HEK293 (cell line): ENCODE measurements around the gene FRMD6.

Experiments used
- INSM2 ChIP-seq: fragments of 450-650 bp; formaldehyde crosslinking; IDR thresholded peaks from 2 replicates; pipeline ENCODE4 v1.5.1; 2016; ENCODE audit warnings: missing biosample characterization, missing genetic modification characterization
- PRDM2 ChIP-seq: fragments of 450-650 bp; formaldehyde crosslinking; IDR thresholded peaks from 2 replicates; pipeline ENCODE4 v1.5.1; 2016; ENCODE audit warnings: missing biosample characterization, missing genetic modification characterization, borderline replicate concordance
- PRDM4 ChIP-seq: fragments of 450-650 bp; formaldehyde crosslinking; IDR thresholded peaks from 2 replicates; pipeline ENCODE4 v1.5.1; 2017; ENCODE audit warnings: missing biosample characterization, missing genetic modification characterization
- ZBTB11 ChIP-seq: fragments of 450-650 bp; formaldehyde crosslinking; conservative IDR thresholded peaks from 2 replicates; pipeline ENCODE4 v1.5.1; 2016; ENCODE audit warnings: low read depth, missing biosample characterization, missing genetic modification characterization
- ZBTB6 ChIP-seq: fragments of 450-650 bp; formaldehyde crosslinking; IDR thresholded peaks from 2 replicates; pipeline ENCODE4 v1.5.1; 2017; ENCODE audit warnings: missing biosample characterization, missing genetic modification characterization
- ZFP3 ChIP-seq: fragments of 450-650 bp; formaldehyde crosslinking; IDR thresholded peaks from 2 replicates; pipeline ENCODE4 v1.5.1; 2016; ENCODE audit warnings: low read depth, missing biosample characterization, missing genetic modification characterization
- ZNF138 ChIP-seq: fragments of 450-650 bp; formaldehyde crosslinking; IDR thresholded peaks from 2 replicates; pipeline ENCODE4 v1.5.1; 2016; ENCODE audit warnings: missing biosample characterization, missing genetic modification characterization, borderline replicate concordance
- ZNF169 ChIP-seq: fragments of 450-650 bp; formaldehyde crosslinking; IDR thresholded peaks from 2 replicates; pipeline ENCODE4 v1.5.1; 2016; ENCODE audit warnings: missing biosample characterization, missing genetic modification characterization
- ZNF335 ChIP-seq: fragments of 450-650 bp; formaldehyde crosslinking; conservative IDR thresholded peaks from 2 replicates; pipeline ENCODE4 v1.5.1; 2016; ENCODE audit warnings: missing biosample characterization, missing genetic modification characterization
- ZNF366 ChIP-seq: fragments of 450-650 bp; formaldehyde crosslinking; conservative IDR thresholded peaks from 2 replicates; pipeline ENCODE4 v1.5.1; 2016; ENCODE audit warnings: missing biosample characterization, missing genetic modification characterization
- ZNF37A ChIP-seq: fragments of 450-650 bp; IDR thresholded peaks from 2 replicates; pipeline ENCODE4 v1.5.1; 2018; ENCODE audit warnings: missing biosample characterization, missing genetic modification characterization
- ZNF449 ChIP-seq: fragments of 450-650 bp; formaldehyde crosslinking; IDR thresholded peaks from 2 replicates; pipeline ENCODE4 v1.5.1; 2017; ENCODE audit warnings: missing biosample characterization, mild to moderate bottlenecking, missing genetic modification characterization, moderate library complexity
- ZNF473 ChIP-seq: fragments of 450-650 bp; formaldehyde crosslinking; IDR thresholded peaks from 2 replicates; pipeline ENCODE4 v1.5.1; 2017; ENCODE audit warnings: missing biosample characterization, missing genetic modification characterization
- ZNF488 ChIP-seq: fragments of 450-650 bp; formaldehyde crosslinking; IDR thresholded peaks from 2 replicates; pipeline ENCODE4 v1.5.1; 2016; ENCODE audit warnings: missing biosample characterization, missing genetic modification characterization
- ZNF544 ChIP-seq: fragments of 450-650 bp; formaldehyde crosslinking; IDR thresholded peaks from 2 replicates; pipeline ENCODE4 v1.5.0; 2017; ENCODE audit warnings: missing biosample characterization, missing genetic modification characterization
- ZNF600 ChIP-seq: fragments of 450-650 bp; formaldehyde crosslinking; IDR thresholded peaks from 2 replicates; pipeline ENCODE4 v1.5.1; 2016; ENCODE audit warnings: missing biosample characterization, missing genetic modification characterization
- ZNF623 ChIP-seq: fragments of 450-650 bp; formaldehyde crosslinking; IDR thresholded peaks from 2 replicates; pipeline ENCODE4 v1.5.1; 2016; ENCODE audit warnings: missing biosample characterization, missing genetic modification characterization
- ZNF658 ChIP-seq: fragments of 450-650 bp; formaldehyde crosslinking; IDR thresholded peaks from 2 replicates; pipeline ENCODE4; 2016; ENCODE audit warnings: missing biosample characterization, missing genetic modification characterization
- ZNF768 ChIP-seq: fragments of 450-650 bp; formaldehyde crosslinking; IDR thresholded peaks from 2 replicates; pipeline ENCODE4 v1.5.1; 2018; ENCODE audit warnings: missing biosample characterization, mild to moderate bottlenecking, missing genetic modification characterization
- ZNF785 ChIP-seq: fragments of 450-650 bp; formaldehyde crosslinking; IDR thresholded peaks from 2 replicates; pipeline ENCODE4 v1.5.1; 2016; ENCODE audit warnings: missing biosample characterization, missing genetic modification characterization
- ZNF792 ChIP-seq: fragments of 450-650 bp; formaldehyde crosslinking; IDR thresholded peaks from 2 replicates; pipeline ENCODE4 v1.5.1; 2016; ENCODE audit warnings: missing biosample characterization, missing genetic modification characterization
- ZSCAN30 ChIP-seq: fragments of 450-650 bp; IDR thresholded peaks from 2 replicates; pipeline ENCODE4 v1.5.1; 2018; ENCODE audit warnings: missing biosample characterization, mild to moderate bottlenecking, missing genetic modification characterization, moderate library complexity

Gene FRMD6

GRCh38 chr14:51776102-51776894 lies 124.6 kb downstream of the FRMD6 start (continued):
- TF ChIP-seq PRDM4 (tag by site-specific recombination) (no peak), ZNF768 (tag by site-specific recombination) (no peak), ZBTB11 (tag by site-specific recombination) (no peak), ZNF785 (tag by site-specific recombination) (no peak), ZNF544 (no peak), ZNF449 (no peak), ZNF600 (tag by site-specific recombination) (no peak), ZFP3 (tag by site-specific recombination) (no peak), ZNF658 (no peak), PRDM2 (tag by site-specific recombination) (no peak), ZBTB6 (tag by site-specific recombination) (no peak), ZNF488 (tag by site-specific recombination) (no peak), INSM2 (tag by site-specific recombination) (no peak), ZNF473 (tag by site-specific recombination) (no peak), ZNF335 (tag by site-specific recombination) (peak; percentile 82), ZSCAN30 (tag by site-specific recombination) (peak; percentile 43; the same call in 1 of the 2 replicates), ZNF138 (tag by site-specific recombination) (no peak), ZNF792 (tag by site-specific recombination) (no peak), ZNF366 (peak; percentile 61), ZNF623 (tag by site-specific recombination) (no peak), ZNF169 (tag by site-specific recombination) (no peak), ZNF37A (tag by site-specific recombination) (no peak)
